Activated CD4-positive, alpha-beta T cell treated with anti-CD3 and anti-CD28 coated beads, Interleukin-10, Interleukin-2, amounts not matched to agents 100 ng/mL and 50 ng/mL, durations not matched to agents 16 hours and 8 hours (primary cell): ENCODE measurements around the gene TOPBP1.
"Not testable (repeated sequence)": the region's sequence is repeated elsewhere in the genome, so short reads cannot be mapped to it uniquely, and the experiment has no call there.

Experiments
- DNase-seq: peaks from one replicate; pipeline ENCODE4 v3.0.0-alpha.2; 2020

Gene TOPBP1

DNA sequence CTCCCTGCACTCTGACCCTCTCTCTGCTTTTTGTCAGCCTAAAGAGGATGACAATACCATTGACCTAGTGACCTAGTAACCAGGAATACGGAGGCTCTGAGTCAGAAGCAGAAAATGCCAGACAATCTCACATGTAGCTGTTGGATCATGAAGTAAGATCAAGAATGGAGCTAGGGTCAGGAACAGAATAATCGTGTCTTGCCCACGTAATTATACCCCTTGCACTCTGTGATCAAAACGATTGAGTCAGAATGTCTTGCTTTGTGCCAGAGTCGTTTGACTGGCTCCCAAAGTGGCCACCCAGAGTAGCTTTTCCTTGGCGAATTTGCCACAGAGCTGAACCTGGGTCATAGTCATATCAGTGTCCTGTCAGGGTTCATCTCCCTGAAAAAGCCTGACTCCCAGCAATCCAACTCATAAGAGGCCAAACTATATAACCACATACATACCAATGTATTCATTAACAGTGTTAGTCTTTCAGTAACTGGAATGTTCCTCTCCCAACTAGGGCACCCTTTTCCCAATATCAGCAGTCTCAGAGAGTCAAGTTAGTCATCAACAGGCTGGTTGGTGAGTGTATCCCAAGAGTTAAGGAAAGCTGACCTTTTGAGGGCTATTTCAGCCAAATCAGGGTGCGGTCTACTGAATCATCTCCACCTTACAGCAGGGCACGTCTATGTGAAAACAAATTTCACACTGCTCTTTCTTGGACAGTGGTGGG is 93.3 kb downstream of the TOPBP1 start:
- DNase-seq = no peak

DNA sequence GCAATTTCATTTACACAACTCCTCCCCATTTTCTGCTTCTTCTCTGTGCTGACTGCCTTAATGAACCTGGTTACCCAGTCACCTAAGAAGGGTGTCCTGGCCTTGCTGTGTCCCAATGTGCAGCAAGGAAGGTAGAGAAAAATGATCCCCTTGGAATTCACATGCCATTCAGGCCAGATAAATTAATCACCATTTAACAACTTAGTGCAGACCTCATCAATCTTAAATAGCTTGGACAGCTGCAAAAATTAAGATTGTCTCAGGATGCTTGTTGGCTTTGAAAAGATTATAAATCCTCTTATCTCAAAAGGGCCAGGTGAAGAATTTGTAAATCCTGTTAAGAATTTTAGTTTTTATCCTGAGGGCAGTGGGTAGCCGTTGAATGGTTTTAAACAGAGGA is 97.9 kb downstream of the TOPBP1 start:
- DNase-seq = no peak

DNA sequence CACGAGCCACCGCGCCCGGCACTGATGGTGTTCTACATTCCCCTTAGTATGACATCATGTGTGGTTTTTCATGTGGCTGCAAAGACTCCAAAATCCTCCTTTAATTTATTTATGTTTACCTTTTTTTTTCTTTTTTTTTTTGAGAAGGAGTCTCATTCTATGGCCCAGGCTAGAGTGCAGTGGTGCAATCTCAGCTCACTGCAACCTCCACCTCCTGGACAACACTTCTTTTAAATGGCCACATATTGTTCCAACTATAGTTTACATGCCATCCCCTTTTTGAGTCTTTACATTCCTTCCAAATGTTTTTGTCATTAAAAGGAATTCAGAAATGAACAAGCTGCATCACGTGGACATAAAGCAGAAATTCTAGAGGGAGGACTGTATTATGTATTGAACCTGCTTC is 98.6 kb downstream of the TOPBP1 start:
- no peak for DNase-seq

DNA sequence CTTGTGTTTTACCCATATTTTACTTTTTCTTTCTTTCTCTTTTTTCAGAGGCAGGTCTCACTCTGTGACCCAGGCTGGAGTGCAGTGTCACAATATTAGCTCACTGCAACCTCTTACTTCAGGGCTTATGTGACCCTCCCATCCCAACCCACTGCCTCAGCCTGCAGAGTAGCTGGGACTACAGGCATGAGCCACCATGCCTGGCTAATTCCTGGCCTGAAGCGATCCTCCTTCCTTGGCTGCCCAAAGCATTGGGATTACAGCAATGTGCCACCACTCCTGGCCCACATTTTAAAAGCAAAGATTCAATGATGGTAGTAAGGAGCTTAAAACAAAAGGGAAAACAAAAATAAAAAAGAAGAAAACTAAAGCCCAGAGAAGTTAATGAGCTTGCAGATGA is 99.4 kb downstream of the TOPBP1 start:
- no peak for DNase-seq

DNA sequence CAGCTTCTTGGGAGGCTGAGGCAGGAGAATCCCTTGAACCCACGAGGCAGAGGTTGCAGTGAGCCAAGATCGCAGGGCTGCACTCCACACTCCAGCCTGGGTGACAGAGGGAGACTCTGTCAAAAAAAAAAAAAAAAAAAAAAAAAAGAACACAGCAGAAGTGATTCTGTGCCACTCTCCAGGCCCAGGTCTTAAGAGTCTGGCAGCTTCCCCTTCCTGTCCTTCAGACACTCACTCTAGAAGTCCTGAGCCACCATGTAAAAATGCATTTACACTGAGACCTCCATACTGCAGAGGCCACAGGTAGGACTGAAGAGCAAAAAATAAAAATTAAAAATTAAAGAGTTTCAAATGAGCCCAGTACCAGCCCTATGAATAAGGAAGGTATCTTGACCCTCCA is 100.1 kb downstream of the TOPBP1 start:
- DNase-seq = no peak

DNA sequence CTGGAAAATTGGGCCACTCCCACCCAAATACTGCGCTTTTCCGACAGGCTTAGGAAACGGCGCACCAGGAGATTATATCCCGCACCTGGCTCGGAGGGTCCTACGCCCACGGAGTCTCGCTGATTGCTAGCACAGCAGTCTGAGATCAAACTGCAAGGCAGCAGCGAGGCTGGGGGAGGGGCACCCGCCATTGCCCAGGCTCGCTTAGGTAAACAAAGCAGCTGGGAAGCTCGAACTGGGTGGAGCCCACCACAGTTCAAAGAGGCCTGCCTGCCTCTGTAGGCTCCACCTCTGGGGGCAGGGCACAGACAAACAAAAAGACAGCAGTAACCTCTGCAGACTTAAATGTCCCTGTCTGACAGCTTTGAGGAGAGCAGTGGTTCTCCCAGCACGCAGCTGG is 110.2 kb downstream of the TOPBP1 start:
- DNase-seq = not testable (repeated sequence)
